Ascending aorta (tissue), 2 donors: ENCODE results near the gene SCAF1. TPM values are rescaled to one million over a fixed set of nuclear protein-coding genes. Genes with fewer than 3 reads are reported as not detected.

Source experiments
- DNase-seq, 2 donors: peaks; one replicate each; pipeline ENCODE4 v3.0.0-alpha.2; 2019; ENCODE audit warnings: low spot score in 2 of 2
- H3K27ac ChIP-seq, 2 donors: fragments of 200-600 bp; sonication (generic); one replicate each; pipeline ENCODE4 v1.5.1; 2016 to 2017; ENCODE audit warnings: mild to moderate bottlenecking in 1 of 2
- H3K27me3 ChIP-seq: fragments of 200-600 bp; sonication (generic); one replicate; pipeline ENCODE4 v1.5.1; 2017
- H3K36me3 ChIP-seq, 2 donors: fragments of 200-600 bp; sonication (generic); one replicate each; pipeline ENCODE4 v1.5.1; 2016
- H3K4me1 ChIP-seq, 2 donors: fragments of 200-600 bp; sonication (generic); one replicate each; pipeline ENCODE4 v1.5.1; 2016 to 2017; ENCODE audit warnings: mild to moderate bottlenecking in 1 of 2
- H3K4me3 ChIP-seq, 2 donors: fragments of 200-600 bp; sonication (generic); one replicate each; pipeline ENCODE4 v1.5.1; 2016 to 2017; ENCODE audit warnings: mild to moderate bottlenecking in 1 of 2
- H3K9me3 ChIP-seq, 2 donors: fragments of 200-600 bp; sonication (generic); one replicate each; pipeline ENCODE4 v1.5.1; 2016
- CTCF ChIP-seq, 3 experiments: fragments of 200-600 bp in 2 of 3; fragments of 450-650 bp in 1 of 3; sonication (generic) in 2 of 3; IDR thresholded peaks; one replicate each; pipeline ENCODE4 v1.5.1; 2016 to 2019; ENCODE audit warnings: antibody characterized with exemption in 3 of 3, mild to moderate bottlenecking in 1 of 3, moderate library complexity in 1 of 3
- intact Hi-C: fragments of 100-400 bp; cut with DNase I; formaldehyde crosslinking; loops from one replicate; pipeline ENCODE4 v1.15.1; 2023
- total RNA-seq: library from RNA; depleted of rRNA; stranded (reverse); fragments of >200 nt; gene quantifications from one replicate; pipeline ENCODE4 v1.1.0, GENCODE V29; 2016

SCAF1 gene
- total RNA-seq, 1 donor from 2014 or later, result 72.2 TPM

GRCh38 chr19:49689133-49690078 is 47.4 kb downstream of the SCAF1 start, which contains the start of gene ADM5:
Gene ADM5 (plus strand): TSS chr19:49689594. CDS start chr19:49689838, 244 bp downstream.
- peak; percentile 33 to 53 (median 34) for TF ChIP-seq CTCF (IDR thresholded peaks at IDR 0.05)
- Histone ChIP-seq H3K4me1 (peaks cover 0 to 17% of the 10 kb centered on the region in 2 donors), H3K36me3 (peaks cover 21 to 37% of the 10 kb centered on the region in 2 donors), H3K4me3 (peak within 1 kb of the TSS; percentile 46 to 65), H3K27me3 (no peaks in the 10 kb centered on the region), H3K27ac (no peak within 1 kb of the TSS), H3K9me3 (no peaks in the 10 kb centered on the region)
- no peak for DNase-seq
- intact Hi-C loops, result no loop called here

- H3K27ac ChIP-seq, result no peak overlapping the region
- peaks cover 14 to 29% of the 10 kb centered on the region in 2 donors for H3K36me3 ChIP-seq
- intact Hi-C loops, result no loop called here
- H3K4me3 ChIP-seq, result peak overlapping the region; percentile 46 to 65
- no peaks in the 10 kb centered on the region for H3K9me3 ChIP-seq
- no peak for DNase-seq
- no peaks in the 10 kb centered on the region for H3K27me3 ChIP-seq
- peaks cover 0 to 17% of the 10 kb centered on the region in 2 donors for H3K4me1 ChIP-seq
- peak in 1 of 3 experiments; percentile 6 for TF ChIP-seq CTCF (IDR thresholded peaks at IDR 0.05)
Measured at GRCh38 chr19:49690079-49690655, 48.2 kb downstream of the SCAF1 start.

- Histone ChIP-seq H3K4me3 (peak within 1 kb of the TSS; percentile 46 to 65), H3K27ac (peak within 1 kb of the TSS in 1 of 2 donors; percentile 13), H3K27me3 (no peaks in the 10 kb centered on the region), H3K36me3 (peaks cover 8 to 23% of the 10 kb centered on the region in 2 donors), H3K4me1 (peaks cover 0 to 17% of the 10 kb centered on the region in 2 donors), H3K9me3 (no peaks in the 10 kb centered on the region)
- no peak for TF ChIP-seq CTCF (IDR thresholded peaks at IDR 0.05)
- intact Hi-C loops, result no loop called here
- DNase-seq, result peak in 1 of 2 donors; percentile 82
Measured at GRCh38 chr19:49690656-49691242, 48.7 kb downstream of the SCAF1 start, which contains the start of gene CPT1C. Gene CPT1C (plus strand): TSS chr19:49691116. CDS start chr19:49692253, 1,137 bp downstream.

- peaks cover under 1 to 16% of the 10 kb centered on the region in 2 donors for H3K36me3 ChIP-seq
- H3K9me3 ChIP-seq, result no peaks in the 10 kb centered on the region
- H3K4me3 ChIP-seq, result peak overlapping the region; percentile 46 to 65
- intact Hi-C loops, result no loop called here
- H3K4me1 ChIP-seq, result peaks cover 0 to 17% of the 10 kb centered on the region in 2 donors
- no peaks in the 10 kb centered on the region for H3K27me3 ChIP-seq
- H3K27ac ChIP-seq, result no peak overlapping the region
- no peak for TF ChIP-seq CTCF (IDR thresholded peaks at IDR 0.05)
- DNase-seq, result no peak
Measured at GRCh38 chr19:49691243-49692146, 49.5 kb downstream of the SCAF1 start.

- no peak for TF ChIP-seq CTCF (IDR thresholded peaks at IDR 0.05)
- no peak overlapping the region for H3K4me3 ChIP-seq
- intact Hi-C loops, result no loop called here
- H3K9me3 ChIP-seq, result no peaks in the 10 kb centered on the region
- no peak overlapping the region for H3K27ac ChIP-seq
- peaks cover 0 to 17% of the 10 kb centered on the region in 2 donors for H3K4me1 ChIP-seq
- H3K36me3 ChIP-seq, result peaks cover 0 to 9% of the 10 kb centered on the region in 2 donors
- DNase-seq, result no peak
- no peaks in the 10 kb centered on the region for H3K27me3 ChIP-seq
Measured at GRCh38 chr19:49692147-49692506, 50.1 kb downstream of the SCAF1 start.
